Fibroblast of the aortic adventitia (primary cell): ENCODE results near the gene KCNQ5. TPM values are rescaled to one million over a fixed set of nuclear protein-coding genes. Genes with fewer than 3 reads are reported as not detected.
A peak's percentile ranks its signal among the peaks of the same experiment; 100 is the strongest.

Source experiments
- DNase-seq: peaks from one replicate; pipeline ENCODE4 v3.0.0-alpha.2; 2010; ENCODE audit warnings: low read depth
- H3K4me3 ChIP-seq: 2 replicates; pipeline ENCODE4 v1.5.1; 2011; ENCODE audit warnings: low read depth, mild to moderate bottlenecking, control low read depth, low read length, moderate library complexity
- CTCF ChIP-seq: IDR thresholded peaks from 2 replicates; pipeline ENCODE4 v1.5.1; 2011; ENCODE audit warnings: mild to moderate bottlenecking, low read length, control low read depth, inconsistent platforms; ENCODE audit not compliant: insufficient read depth
- total RNA-seq: library from RNA; depleted of rRNA; stranded (reverse); fragments of >200 nt; gene quantifications from 2 replicates; pipeline ENCODE4 v1.2.3, GENCODE V29; 2012; ENCODE audit warnings: low replicate concordance

The KCNQ5 gene
- total RNA-seq, 1 donor: 9.4 TPM

DNA sequence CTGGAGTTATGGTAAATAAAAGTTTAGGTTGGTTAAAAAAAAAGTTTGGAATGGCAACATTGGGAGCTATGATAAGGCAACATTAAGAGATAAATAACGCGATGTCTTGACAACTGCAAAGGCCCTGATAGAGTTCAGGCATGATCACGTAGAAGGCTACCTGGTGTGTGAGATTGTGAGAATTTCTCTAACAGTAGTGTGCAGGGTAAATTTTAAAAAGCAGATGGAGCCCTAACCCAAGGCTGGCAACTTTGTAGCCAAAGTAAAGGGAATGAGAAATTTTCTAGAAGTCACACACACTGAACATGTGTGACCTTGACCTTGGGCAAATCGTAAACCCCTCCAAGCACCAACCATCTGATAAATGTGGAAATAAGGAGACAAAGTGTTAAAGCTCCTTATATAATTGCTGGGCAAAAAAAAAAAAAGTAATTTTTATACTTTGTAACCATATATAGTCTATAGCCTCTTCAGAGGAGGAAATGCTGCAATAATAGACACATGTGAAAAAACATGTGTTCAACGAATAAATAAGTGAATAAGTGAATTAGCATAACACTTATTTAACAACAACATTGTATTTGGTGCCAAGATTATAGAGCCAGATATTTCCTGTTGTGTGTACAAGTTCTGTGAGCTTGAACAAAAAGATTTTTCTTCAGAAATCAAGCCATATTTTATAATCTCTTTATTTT is 18.2 kb downstream of the KCNQ5 start:
- DNase-seq: no peak
- no peak overlapping the region for H3K4me3 ChIP-seq
- TF ChIP-seq CTCF: peak; percentile 14

- no peak overlapping the region for H3K4me3 ChIP-seq
- DNase-seq: no peak
- no peak for TF ChIP-seq CTCF
Observed at GRCh38 chr6:72640615-72640930, 18.7 kb downstream of the KCNQ5 start.

GRCh38 chr6:72642435-72642834 is 20.6 kb downstream of the KCNQ5 start:
- no peak overlapping the region for H3K4me3 ChIP-seq
- TF ChIP-seq CTCF: no peak
- DNase-seq: no peak

- DNase-seq: peak; percentile 44
- TF ChIP-seq CTCF: peak; percentile 8
Observed at GRCh38 chr6:72643214-72643613, 21.4 kb downstream of the KCNQ5 start.

DNA sequence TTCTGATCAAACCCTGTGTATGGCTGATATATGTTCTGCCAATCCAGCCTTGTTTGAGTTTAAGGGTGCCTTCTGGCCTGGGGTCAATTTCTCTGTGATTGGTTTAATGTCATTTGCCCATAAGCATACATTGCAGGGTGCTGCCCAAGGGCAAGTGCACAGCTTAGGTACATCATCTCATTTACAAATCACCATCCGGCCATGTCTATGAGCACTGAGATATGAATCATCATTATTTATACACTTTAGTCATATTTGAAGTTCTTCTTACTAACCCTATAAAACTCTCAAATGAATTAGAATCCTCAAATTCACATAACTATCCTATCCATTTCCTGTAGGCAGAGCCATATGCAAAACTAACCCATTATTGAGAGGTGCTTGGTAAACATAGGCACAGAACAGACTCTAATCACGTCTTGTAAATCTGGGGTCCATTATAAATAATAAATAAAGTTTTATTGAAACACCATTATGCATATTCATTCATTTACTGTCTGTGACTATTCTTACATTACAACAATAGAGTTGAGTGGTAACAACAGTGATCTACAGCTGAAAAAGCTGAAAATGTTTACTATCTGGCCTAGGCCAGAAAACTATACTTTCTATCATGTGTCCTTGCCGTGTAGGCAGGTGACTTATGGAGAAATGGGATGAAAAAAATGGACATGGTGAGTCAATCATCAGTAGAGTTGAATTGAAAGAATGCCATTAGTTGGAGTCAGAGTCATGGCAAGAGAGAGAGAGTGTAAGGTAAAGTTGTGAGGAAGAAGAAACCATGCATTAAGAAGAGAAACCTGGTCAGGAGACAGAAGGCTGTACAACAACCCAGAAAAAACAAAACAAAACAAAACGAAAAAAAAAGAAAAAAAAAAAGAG is 25.0 kb downstream of the KCNQ5 start:
- DNase-seq: no peak
- TF ChIP-seq CTCF: no peak
- no peak overlapping the region for H3K4me3 ChIP-seq

More at GRCh38 chr6:72643214-72643613, 21.4 kb downstream of the KCNQ5 start:
- no peak overlapping the region for H3K4me3 ChIP-seq

GRCh38 chr6:72647489-72647888 is 25.6 kb downstream of the KCNQ5 start:
- no peak overlapping the region for H3K4me3 ChIP-seq
- no peak for DNase-seq
- TF ChIP-seq CTCF: no peak
